Natural killer cell (primary cell): ENCODE data around the gene SIAH2. TPM values are rescaled to one million over a fixed set of nuclear protein-coding genes. Genes with fewer than 3 reads are reported as not detected.
A peak's percentile ranks its signal among the peaks of the same experiment; 100 is the strongest.
"Not testable (repeated sequence)": the region's sequence is repeated elsewhere in the genome, so short reads cannot be mapped to it uniquely, and the experiment has no call there.

Experiments
- ATAC-seq, 3 donors: fragments of 150-1000 bp in 2 of 3; fragments of 200-7000 bp in 1 of 3; cut with Tn5 transposase; 1 replicate in 1 of 3; 2 replicates in 2 of 3; pipeline ENCODE4 v1.10.0; 2021; ENCODE audit warnings: mild to moderate bottlenecking in 2 of 3, moderate library complexity in 2 of 3
- DNase-seq, 2 donors: peaks; one replicate each; pipeline versions ENCODE4 v3.0.0 to v3.0.0-alpha.2; 2013 to 2021; ENCODE audit warnings: mixed read lengths in 1 of 2
- H3K27ac ChIP-seq: one replicate; pipeline ENCODE4 v1.5.1; 2013; ENCODE audit warnings: mild to moderate bottlenecking, low read length
- H3K27me3 ChIP-seq: one replicate; pipeline ENCODE4 v1.6.1; 2013; ENCODE audit warnings: low read length; ENCODE audit not compliant: control insufficient read depth, insufficient read depth
- H3K36me3 ChIP-seq: one replicate; pipeline ENCODE4 v1.6.1; 2013; ENCODE audit warnings: low read length; ENCODE audit not compliant: control insufficient read depth, insufficient read depth
- H3K4me1 ChIP-seq: one replicate; pipeline ENCODE4 v1.6.1; 2013; ENCODE audit warnings: low read length; ENCODE audit not compliant: control insufficient read depth, insufficient read depth
- H3K4me3 ChIP-seq: one replicate; pipeline ENCODE4 v1.5.1; 2013; ENCODE audit warnings: low read length
- H3K9me3 ChIP-seq: one replicate; pipeline ENCODE4 v1.6.1; 2013; ENCODE audit warnings: low read length; ENCODE audit not compliant: control insufficient read depth, insufficient read depth
- H3K27ac Mint-ChIP-seq, 2 donors: one replicate each; pipeline ENCODE4 v1.8.0; 2022; ENCODE audit warnings: mild to moderate bottlenecking in 2 of 2, mixed read lengths in 2 of 2, moderate library complexity in 1 of 2
- H3K27me3 Mint-ChIP-seq, 2 donors: one replicate each; pipeline ENCODE4 v1.8.0; 2022; ENCODE audit warnings: low read depth in 2 of 2, mixed read lengths in 2 of 2
- H3K36me3 Mint-ChIP-seq: one replicate; pipeline ENCODE4 v1.8.0; 2022; ENCODE audit warnings: mixed read lengths
- H3K4me1 Mint-ChIP-seq, 2 donors: one replicate each; pipeline ENCODE4 v1.8.0; 2022; ENCODE audit warnings: mixed read lengths in 2 of 2
- H3K4me3 Mint-ChIP-seq: one replicate; pipeline ENCODE4 v1.8.0; 2022; ENCODE audit warnings: mild to moderate bottlenecking, moderate library complexity, mixed read lengths
- H3K9me3 Mint-ChIP-seq, 2 donors: one replicate each; pipeline ENCODE4 v1.8.0; 2022; ENCODE audit warnings: mixed read lengths in 2 of 2
- WGBS: methylation state at CpG from one replicate; pipeline ENCODE4 v1.1.7; 2013; ENCODE audit warnings: missing lambda C conversion rate; ENCODE audit not compliant: insufficient coverage; 5-methylcytosine and 5-hydroxymethylcytosine counted together
- intact Hi-C: fragments of 100-400 bp; cut with micrococcal nuclease; formaldehyde crosslinking; loops from one replicate; pipeline ENCODE4 v1.14.2; 2022
- total RNA-seq, 4 donors: library from RNA; stranded (reverse); fragments of 120-200 nt in 1 of 4; gene quantifications; one replicate each; pipeline versions ENCODE4 v1.2.3 to v1.2.4, GENCODE V29; 2013 to 2022
- TF ChIP-seq, protein P1 (sequence below): fragments of 200-600 bp; IDR thresholded peaks from one replicate; pipeline ENCODE4 v1.8.0; 2022; ENCODE audit warnings: antibody characterized with exemption

SIAH2 gene
- total RNA-seq, 3 donors from 2014 or later (not counting 1 experiment from before 2014, with no cell fraction given) = 22.7 to 25.7 (median 23.8) TPM

DNA sequence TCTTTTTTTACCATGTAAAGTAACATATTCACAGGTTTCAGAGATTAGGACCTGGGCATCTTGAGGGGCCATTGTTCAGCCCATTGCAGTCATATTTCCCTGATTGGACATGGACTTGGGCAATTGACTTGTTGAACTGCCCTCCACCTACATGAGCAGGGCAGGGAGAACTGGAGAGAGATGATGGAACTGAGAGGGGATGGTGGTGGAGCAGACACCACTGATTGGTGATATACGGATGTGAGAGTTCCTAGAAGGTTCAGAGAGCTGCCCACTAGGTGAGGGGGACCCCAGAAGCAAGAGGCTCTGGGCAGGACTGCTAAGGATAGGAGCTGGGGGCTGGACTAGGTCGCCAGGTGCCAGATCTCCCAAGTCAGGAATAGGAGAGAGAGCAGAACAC, 37.8 kb upstream of the SIAH2 start:
- Mint-ChIP-seq H3K36me3 (no peaks in the 10 kb centered on the region), H3K4me1 (no peaks in the 10 kb centered on the region), H3K9me3 (no peaks in the 10 kb centered on the region), H3K4me3 (no peak overlapping the region), H3K27me3 (peaks cover 9 to 15% of the 10 kb centered on the region in 2 donors), H3K27ac (no peak overlapping the region)
- no peak for ATAC-seq
- DNase-seq = no peak
- H3K4me1 ChIP-seq = peaks cover 5% of the 10 kb centered on the region
- TF ChIP-seq, protein P1, sequence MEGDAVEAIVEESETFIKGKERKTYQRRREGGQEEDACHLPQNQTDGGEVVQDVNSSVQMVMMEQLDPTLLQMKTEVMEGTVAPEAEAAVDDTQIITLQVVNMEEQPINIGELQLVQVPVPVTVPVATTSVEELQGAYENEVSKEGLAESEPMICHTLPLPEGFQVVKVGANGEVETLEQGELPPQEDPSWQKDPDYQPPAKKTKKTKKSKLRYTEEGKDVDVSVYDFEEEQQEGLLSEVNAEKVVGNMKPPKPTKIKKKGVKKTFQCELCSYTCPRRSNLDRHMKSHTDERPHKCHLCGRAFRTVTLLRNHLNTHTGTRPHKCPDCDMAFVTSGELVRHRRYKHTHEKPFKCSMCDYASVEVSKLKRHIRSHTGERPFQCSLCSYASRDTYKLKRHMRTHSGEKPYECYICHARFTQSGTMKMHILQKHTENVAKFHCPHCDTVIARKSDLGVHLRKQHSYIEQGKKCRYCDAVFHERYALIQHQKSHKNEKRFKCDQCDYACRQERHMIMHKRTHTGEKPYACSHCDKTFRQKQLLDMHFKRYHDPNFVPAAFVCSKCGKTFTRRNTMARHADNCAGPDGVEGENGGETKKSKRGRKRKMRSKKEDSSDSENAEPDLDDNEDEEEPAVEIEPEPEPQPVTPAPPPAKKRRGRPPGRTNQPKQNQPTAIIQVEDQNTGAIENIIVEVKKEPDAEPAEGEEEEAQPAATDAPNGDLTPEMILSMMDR = no peak
- no peak overlapping the region for H3K27ac ChIP-seq
- intact Hi-C loops = no loop called here
- WGBS = 65% methylated on average over 2 of the region's 2 CpGs
- no peak overlapping the region for H3K4me3 ChIP-seq
- H3K36me3 ChIP-seq = no peaks in the 10 kb centered on the region
- no peaks in the 10 kb centered on the region for H3K9me3 ChIP-seq
- H3K27me3 ChIP-seq = no peaks in the 10 kb centered on the region

DNA sequence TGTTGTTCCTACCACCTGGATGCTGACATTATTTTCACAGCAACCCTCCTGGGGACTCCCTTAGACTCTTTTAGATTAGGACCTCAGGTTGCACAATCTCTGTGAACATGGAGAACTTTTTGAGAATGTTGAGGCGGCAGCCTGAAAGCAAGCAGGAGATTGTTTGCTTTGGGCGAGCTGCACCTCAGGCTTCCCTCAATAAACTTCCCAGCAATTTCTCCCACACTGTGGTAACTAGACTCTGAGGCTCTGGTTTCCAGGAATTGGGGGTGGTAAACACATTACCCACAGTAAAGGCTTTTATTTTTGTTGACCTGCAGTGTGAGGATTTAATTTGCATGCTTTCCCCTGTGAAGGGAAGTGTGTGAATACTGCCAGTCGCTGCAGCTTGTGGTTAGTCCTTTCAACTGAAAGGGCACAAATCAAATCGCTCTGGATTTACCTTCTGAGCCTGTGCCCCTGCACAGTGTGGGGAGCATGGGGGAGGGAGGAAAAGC, 35.2 kb upstream of the SIAH2 start:
- no peak overlapping the region for H3K27ac ChIP-seq
- DNase-seq (no peak), ATAC-seq (peak in 1 of 3 donors; percentile 37)
- H3K4me3 Mint-ChIP-seq = no peak overlapping the region
- no peaks in the 10 kb centered on the region for H3K9me3 ChIP-seq
- WGBS = 4% methylated on average over 3 of the region's 4 CpGs
- H3K36me3 Mint-ChIP-seq = no peaks in the 10 kb centered on the region
- intact Hi-C loops = no loop called here
- no peak overlapping the region for H3K4me3 ChIP-seq
- peaks cover 5% of the 10 kb centered on the region for H3K4me1 ChIP-seq
- H3K27ac Mint-ChIP-seq = no peak overlapping the region
- H3K36me3 ChIP-seq = no peaks in the 10 kb centered on the region
- no peaks in the 10 kb centered on the region for H3K4me1 Mint-ChIP-seq
- no peaks in the 10 kb centered on the region for H3K27me3 ChIP-seq
- TF ChIP-seq, protein P1 = no peak
- peaks cover 13 to 16% of the 10 kb centered on the region in 2 donors for H3K27me3 Mint-ChIP-seq
- no peaks in the 10 kb centered on the region for H3K9me3 Mint-ChIP-seq

- DNase-seq (no peak), ATAC-seq (no peak)
- TF ChIP-seq, protein P1 = no peak
- Mint-ChIP-seq H3K9me3 (no peaks in the 10 kb centered on the region), H3K27me3 (peaks cover 13 to 16% of the 10 kb centered on the region in 2 donors), H3K4me3 (no peak overlapping the region), H3K36me3 (no peaks in the 10 kb centered on the region), H3K4me1 (no peaks in the 10 kb centered on the region), H3K27ac (no peak overlapping the region)
- peaks cover 5% of the 10 kb centered on the region for H3K4me1 ChIP-seq
- intact Hi-C loops = no loop called here
- no peak overlapping the region for H3K27ac ChIP-seq
- 89% methylated on average over 1 of the region's 2 CpGs for WGBS
- no peaks in the 10 kb centered on the region for H3K27me3 ChIP-seq
- no peaks in the 10 kb centered on the region for H3K9me3 ChIP-seq
- no peak overlapping the region for H3K4me3 ChIP-seq
- H3K36me3 ChIP-seq = no peaks in the 10 kb centered on the region
These were observed 34.2 kb upstream of the SIAH2 start for GRCh38 chr3:150797155-150797554.

- H3K27ac ChIP-seq, H3K4me1 ChIP-seq, H3K36me3 ChIP-seq, H3K4me3 Mint-ChIP-seq, H3K9me3 ChIP-seq, DNase-seq, ATAC-seq, H3K4me3 ChIP-seq, H3K27ac Mint-ChIP-seq, H3K27me3 ChIP-seq, intact Hi-C loops, H3K36me3 Mint-ChIP-seq, H3K9me3 Mint-ChIP-seq, H3K4me1 Mint-ChIP-seq: not testable (repeated sequence)
- WGBS = 79% methylated on average over 1 of the region's 2 CpGs
- peaks cover 13 to 19% of the 10 kb centered on the region in 2 donors for H3K27me3 Mint-ChIP-seq
These were observed 33.6 kb upstream of the SIAH2 start for GRCh38 chr3:150796527-150796926.
